Measurements from ENCODE around the gene PATJ.
"Not testable (repeated sequence)": the region's sequence is repeated elsewhere in the genome, so short reads cannot be mapped to it uniquely, and the experiment has no call there.

PATJ gene

DNA sequence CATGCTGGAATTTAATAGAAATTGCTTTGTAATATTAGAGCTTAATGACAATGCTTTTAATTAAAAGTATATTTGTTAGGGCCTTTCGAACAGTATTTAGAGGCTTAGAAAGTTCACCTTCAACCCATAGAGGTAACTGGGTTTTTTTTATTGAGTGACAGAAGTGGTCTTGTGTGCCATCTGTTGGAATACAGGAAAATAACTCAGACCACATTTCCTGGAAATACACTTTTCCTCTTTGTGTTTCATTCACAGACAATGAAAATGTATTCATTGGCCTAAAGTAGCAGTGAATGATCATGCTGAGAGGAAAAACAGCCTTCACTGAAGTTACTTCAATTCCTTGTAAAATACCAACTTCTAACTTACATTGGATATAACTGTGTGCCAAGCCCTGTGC lies 368.8 kb downstream of the PATJ start:
- no peak for DNase-seq

DNA sequence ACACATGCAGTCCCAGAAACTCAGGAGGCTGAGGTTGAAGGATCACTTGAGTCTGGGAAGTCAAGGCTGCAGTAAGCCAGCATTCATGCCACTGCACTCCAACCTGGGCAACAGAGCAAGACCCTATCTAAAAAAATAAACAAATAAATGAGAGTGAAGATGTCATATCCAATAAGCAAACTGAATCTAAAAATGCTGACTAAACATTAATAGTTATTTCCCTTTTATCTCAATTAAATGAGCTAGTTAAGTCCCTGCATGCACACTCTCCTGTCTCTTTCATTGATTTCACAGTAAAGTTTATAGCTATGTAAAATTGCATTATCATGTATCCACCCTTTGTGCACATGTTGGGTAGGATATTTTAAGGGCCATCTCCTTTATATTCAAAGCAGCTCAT lies 371.2 kb downstream of the PATJ start:
- DNase-seq: no peak

DNA sequence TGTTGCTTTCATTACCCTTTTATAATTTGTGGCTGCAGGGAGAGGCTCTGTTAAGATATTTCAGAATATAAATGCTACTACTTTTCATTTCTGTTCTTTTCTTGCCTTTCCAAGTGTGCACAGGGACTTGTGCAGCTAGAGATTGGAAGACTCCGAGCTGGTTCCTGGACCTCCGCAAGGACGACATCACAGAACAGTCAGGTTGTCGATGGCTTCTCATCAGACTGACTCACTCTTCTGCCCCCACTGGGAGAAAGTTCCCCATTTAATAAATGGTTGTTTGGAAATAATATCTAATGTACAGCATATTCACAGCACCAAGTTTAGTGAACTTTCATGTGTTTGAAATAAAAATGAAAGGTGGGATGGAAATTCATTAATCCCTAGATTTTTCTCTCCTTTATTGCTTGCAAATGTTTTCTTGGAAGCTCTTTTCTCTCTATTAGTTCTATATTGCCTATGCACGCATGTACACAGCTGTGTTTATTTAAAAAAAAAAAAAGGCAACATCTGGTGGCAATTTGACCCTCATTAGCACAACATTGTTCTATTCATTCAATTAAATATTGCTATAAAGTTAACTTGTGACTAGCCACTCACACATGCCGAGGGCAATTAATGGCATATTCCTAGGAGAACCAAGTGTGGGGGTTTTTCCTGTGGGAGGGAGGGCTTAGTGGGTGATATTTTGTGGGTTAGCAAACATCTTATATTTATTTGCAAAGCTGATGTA lies 374.9 kb downstream of the PATJ start:
- DNase-seq: no peak

DNA sequence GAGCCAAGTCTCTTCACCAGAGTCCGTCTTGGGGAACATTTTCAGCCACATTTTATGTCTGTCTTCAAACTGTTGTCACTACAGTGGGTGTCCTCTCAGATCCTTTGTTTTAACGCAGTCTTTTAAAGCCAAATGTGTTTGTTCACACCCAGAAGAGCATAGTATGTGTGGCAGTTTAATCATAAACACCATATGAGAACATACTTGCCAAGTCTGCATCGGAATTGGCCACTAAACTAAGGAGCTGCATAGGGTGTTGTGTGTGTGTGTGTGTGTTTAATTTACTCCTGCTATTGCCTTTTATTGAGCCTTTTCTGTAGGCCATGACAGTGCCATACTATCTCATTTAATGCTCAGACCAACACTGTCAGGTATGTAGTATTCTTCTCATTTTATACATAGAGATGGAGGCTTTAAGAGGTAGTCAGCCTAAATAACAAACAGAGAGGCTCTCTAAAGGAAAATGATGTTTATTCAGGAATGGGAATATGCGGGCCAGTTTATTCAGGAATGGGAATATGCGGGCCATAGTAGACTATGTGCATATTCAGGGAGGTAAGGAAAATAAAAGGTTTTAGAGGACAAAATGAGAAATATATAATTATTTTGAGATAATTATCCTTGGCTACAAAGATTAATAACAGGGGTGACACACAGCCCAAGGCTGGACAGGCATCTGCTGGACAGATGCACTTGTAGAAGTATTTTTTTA lies 384.5 kb downstream of the PATJ start:
- no peak for DNase-seq

DNA sequence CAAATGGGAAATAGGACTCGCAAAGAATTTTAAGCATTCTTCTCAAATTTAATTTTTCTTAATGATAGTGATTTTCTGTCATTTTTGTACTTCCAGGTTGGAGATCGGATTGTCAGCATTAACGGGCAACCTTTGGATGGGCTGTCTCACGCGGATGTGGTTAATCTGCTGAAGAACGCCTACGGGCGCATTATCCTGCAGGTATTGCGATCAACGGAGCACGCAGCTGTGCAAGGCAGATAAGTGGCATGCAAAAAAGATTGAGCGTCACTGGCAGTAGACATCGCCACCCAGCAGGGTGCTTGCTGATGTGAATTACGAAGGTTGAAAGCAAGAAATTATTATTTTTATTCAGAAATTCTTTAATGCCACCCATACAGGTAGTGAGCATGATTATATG lies 386.5 kb downstream of the PATJ start:
- no peak for DNase-seq

DNA sequence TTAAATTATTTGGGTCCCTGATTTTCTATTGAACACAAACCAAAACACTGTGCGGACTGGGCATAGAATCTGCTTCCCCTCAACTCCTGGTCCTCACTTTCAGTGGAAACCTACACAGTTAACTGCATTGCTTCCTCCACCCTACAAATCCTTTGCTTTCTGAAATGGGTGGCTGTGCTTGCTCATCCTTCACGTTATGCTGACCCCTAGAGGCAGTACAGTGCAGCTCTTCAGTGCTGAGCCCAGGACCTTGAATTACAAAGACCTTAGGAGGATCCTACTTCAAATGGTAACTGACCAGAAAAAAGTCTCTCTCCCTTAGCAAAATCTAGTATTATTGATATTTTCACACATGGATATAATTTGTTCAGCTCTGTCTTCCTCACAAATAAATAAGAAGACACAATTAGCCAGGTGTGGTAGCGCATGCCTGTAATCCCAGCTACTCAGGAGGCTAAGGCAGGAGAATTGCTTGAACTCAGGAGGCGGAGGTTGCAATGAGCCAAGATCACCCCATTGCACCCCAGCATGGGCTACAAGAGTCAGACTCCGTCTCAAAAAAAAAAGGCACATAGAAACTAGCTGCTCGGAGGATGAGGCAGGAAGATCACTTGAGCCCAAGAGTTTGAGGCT lies 388.9 kb downstream of the PATJ start:
- DNase-seq: peak; percentile 58

DNA sequence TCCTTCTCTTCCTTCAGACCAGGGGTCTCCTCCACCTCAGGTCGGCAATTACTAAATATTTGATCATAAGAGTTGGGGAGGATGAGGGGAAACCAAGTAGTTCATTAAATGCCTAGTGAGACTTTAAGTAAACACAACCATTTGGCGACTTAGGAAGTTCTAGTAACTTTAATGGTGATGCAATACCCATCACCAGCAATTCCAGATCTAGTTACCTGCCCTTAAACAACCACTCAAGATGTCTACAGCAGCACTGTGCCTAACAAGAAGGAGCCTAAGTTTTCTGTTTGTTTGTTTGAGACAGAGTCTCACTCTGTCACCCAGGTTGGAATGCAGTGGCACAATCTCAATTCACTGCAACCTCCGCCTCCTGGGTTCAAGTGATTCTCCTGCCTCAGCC lies 395.7 kb downstream of the PATJ start:
- DNase-seq: no peak

DNA sequence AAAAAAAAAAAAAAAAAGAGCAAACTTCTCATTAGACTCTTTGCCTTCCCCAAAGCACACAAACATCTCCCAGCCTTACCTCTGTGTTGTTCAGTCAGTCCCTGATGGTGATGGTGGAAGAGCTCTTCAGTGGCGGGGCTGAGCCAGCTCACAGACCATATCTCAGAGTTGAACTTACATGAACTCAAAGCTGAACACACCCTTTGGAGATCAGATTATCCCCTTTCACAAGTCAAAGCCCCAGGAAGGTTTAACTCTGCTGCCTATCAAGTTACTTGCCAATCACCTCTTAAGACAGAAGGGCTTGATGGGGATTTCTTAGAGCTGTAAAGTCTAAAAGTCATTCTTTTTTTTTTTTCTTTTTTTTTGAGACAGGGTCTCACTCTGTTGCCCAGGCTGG lies 397.1 kb downstream of the PATJ start:
- no peak for DNase-seq

DNA sequence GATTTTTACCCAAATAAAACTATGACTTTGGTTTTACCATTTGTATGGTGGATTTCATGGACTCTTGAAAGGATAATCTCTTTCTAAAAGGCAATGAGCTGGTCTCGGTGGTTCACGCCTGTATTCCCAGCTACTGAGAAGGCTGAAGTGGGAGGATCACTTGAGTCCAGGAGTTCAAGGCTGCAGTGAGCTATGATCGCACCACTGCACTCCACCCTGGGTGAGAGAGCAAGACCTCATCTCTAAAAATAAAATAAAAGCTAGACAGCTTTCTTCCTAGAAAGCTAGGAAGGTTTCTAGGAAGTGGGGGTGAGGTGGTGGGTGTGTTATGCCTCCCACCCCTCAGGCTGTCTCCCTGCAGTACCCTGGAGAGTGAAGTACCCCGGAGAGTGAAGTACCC lies 398.4 kb downstream of the PATJ start:
- DNase-seq: no peak

DNA sequence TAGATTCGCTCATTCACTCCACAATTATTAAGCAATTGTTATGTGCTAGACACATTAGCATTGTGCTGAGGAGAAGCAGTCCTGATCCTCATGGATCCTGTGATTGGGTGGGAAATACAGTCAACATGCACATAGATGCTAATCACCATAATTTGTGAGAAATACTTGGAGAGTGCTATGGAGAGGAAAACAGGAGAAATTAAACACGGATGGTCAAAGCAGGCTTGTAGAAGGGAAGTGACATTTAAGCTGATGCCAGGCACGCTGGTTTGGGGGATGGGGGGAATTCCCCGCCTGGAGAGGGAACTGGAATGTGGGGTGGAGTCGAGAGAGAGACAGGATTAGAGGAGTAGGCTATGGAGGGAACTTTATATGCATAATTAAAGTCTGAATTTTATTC lies 400.2 kb downstream of the PATJ start:
- DNase-seq: no peak

DNA sequence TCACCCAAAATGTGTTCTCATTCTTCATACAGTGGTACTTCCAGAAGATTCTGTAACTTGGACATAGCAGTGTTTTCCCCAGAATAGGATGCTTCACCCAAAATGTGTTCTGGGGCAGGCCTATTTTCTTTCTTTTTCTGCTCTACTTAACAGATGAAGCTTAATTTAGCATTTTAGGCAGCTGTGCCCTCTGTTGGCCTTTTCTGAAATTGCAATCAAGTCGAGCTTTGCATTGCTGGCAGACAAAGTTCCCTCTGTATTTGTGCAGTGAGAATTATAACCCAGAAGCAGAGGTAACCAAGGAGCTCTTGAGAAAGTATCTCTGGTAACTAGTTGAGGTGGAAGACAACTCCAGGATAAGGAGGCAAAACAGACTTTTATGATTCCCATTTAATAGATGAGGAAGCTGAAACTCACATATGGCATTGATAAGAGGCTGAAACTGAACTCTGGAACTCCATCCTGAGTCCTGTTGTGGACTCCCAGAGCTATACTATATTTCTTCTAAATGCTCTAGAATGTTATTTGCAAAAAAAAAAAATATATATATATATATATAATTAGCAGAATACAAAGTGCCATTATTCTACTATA lies 402.1 kb downstream of the PATJ start:
- peak; percentile 58 for DNase-seq

DNA sequence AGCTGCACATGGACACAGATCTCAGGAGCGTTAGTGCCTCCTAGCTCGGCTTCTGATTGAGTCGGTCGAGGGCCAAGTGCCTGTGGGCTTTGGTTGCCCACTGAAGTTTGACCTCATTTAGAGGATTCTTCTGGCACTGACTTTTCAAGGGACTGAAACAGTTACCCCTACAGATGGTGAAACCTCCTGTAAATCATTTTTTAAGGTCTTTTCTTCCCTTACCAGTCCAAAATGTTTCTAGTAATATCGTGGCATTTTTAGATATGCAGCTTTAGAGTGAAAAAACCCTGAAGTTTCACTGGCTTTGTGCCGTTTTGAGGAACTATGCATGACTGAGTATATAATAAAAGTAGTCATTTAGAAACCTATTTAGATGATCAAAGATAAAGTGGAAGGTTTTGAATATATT lies 417.7 kb downstream of the PATJ start:
- no peak for DNase-seq

DNA sequence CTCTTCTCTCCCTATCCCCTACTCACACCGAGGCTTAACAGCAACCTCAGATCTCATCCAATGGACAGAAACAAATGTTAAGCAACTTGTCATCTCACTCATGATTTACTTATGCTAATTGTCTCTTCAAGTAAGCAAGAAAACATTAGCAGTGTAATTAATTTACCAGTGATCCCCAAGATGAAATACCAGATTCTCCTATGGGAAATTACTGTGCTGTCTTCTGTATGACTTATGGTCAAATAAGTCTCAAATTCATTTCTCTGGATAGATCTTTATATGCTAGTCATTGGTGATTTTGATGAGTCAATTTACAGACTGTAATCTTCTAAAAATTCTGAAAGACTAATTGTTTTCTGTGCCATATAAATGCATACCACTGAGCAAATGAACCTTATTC lies 419.4 kb downstream of the PATJ start:
- no peak for DNase-seq

DNA sequence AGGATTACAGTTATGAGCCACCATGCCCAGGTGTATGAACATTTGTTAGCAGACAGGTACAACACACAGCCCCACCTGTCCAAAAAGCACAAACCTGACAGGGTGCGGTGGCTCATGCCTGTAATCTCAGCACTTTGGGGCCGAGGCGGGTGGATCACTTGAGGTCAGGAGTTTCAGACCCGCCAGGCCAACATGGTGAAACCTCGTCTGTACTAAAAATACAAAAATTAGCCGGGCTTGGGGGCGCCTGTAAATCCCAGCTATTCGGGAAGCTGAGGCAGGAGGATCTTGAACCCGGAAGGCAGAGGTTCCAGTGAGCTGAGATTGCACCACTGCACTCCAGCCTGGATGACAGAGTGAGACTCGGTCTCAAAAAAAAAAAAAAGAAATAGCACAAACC lies 428.1 kb downstream of the PATJ start:
- not testable (repeated sequence) for DNase-seq

DNA sequence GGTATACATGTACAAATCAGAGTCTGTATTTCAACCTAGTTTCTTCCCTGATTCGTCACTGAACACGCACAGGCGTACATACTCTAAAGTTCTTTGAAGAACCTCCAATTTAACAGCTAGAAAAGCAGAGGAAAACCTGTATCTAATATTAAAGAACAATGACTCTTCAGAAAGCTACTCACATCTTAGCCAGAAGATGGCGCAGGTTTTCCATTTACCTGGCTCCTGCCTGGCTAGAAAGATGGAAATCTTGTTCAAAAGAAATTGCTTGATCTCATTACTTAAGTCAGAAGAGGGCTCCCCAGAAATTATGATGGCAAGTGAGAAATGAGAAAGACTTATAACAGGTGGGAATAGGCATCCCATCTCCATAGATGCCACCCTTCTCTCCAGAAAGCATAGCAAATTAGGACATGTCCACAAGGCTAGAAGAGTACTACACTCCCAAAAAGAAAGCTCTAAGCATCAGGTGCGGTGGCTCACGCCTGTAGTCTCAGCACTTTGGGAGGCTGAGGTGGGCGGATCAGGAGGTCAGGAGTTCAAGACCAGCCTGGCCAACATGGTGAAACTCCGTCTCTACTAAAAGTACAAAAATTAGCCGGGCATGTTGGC lies 433.4 kb downstream of the PATJ start:
- peak; percentile 51 for DNase-seq

DNA sequence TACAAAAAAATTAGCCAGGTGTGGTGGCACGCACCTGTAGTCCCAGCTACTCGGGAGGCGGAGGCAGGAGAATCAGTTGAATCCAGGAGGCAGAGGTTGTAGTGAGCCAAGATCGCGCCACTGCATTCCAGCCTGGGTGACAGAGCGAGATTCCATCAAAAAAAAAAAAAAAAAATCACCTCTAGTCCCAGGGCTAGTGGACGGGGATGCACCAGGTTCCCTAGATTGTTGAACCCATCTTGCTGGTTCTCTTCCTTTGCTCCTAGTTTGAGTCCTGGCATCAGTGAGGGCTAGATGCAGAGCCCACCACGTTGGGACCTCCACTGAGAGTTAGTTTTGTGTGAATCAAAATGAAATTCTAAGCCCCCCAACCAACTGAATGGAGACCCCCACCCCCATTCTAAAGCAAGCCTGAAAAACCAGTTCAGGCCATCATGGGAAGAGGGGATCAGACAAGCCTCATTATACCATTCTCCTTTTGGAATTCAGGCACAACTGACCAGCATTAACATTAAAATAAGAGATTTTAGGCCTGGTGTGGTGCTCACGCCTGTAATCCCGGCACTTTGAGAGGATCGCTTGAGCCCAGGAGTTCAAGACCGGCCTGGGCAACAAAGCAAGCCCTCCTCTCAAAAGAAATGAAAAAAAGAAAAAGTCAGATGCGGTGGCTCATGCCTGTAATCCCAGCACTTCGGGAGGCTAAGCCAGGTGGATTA lies 434.5 kb downstream of the PATJ start:
- DNase-seq: no peak

DNA sequence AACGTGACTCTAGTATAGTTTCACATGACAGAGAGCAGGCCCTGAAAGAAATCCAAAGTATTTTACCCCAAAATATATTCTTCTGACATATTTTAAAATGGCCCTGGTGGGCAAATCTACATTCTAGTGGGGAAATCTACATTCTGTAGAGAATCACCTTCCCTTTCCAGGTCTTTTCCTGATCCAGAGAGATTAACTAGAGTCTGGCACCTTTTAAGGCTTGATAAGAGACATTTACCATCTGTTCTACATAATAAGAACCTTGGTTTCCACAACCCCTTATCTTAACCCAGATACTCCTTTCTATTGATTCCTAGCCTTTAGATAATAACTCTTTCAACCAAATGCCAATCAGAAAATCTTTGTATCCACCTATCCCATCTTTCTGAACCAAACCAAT lies 435.3 kb downstream of the PATJ start:
- DNase-seq: no peak

DNA sequence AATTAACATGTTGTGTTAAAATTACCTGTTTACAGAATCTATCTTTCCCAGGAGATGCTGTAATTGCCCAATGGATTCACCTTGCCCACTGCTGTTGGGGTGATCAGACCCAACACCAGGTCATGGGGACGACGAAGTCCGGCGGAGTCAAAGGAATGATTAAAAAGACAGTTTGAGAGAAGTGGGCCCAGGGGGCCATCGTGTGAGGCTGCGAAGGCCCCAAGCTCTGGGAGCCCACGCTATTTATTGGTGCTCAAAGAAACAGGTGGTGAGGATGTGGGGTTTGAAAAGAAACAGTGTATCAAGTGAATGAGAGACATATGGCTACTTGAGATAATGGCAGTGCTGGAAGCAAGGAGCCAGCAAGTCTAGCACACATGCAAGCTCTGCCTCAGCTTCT lies 436.1 kb downstream of the PATJ start:
- DNase-seq: no peak

DNA sequence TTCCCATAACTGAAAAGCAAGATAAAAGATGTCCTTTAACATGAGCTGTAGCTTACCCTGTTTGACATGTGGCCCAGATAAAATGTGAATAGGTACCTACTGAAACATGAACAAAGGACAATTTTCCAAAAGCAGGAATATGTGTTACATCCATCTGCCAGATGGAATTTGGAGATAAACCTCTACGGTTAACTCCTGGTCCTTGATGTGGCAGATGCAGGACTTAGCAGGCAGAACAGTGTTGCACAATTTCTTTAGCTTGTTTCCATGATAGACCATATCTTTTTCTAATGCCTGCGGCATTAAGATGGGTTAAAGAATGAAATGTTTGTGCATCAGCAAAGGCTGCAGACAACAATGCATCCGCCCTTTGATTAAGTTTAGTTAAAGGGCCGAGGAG lies 437.8 kb downstream of the PATJ start:
- not testable (repeated sequence) for DNase-seq

DNA sequence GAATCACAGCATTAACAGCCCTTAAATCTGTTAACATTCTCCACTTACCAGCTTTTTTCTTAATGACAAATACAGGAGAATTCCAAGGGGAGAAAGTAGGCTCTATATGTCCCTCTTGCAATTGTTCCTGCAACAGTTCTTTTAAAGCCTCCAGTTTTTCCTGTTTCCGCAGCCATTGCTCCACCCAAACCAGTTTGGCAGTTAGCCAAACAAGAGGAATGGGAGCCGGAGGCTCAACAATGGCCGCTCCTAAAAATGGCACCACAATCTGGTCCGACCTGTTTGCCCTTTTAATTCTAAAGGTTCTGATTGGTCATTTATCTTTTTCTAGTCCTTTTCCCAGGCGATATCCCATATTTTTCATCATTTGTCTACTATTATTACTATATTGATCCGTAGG lies 438.4 kb downstream of the PATJ start:
- DNase-seq: no peak

DNA sequence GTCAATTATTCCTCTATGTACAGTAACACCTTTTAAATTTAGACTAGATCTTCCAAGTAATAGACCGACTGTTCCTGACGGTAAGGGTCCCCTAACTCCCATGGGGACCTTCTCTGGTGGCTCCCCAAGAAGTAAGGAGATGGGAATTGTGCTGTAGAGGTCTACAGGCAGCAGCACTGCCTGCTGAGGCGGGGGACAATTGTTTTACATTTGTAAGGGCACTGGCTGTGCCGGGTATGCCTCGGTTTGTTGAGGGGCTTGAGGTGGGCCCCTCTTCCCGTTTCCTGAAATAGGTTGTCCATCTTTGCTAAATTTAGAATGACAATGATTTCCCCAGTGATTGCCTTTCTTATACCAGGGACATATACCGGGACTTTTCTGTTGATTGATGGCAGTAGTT lies 439.3 kb downstream of the PATJ start:
- no peak for DNase-seq

DNA sequence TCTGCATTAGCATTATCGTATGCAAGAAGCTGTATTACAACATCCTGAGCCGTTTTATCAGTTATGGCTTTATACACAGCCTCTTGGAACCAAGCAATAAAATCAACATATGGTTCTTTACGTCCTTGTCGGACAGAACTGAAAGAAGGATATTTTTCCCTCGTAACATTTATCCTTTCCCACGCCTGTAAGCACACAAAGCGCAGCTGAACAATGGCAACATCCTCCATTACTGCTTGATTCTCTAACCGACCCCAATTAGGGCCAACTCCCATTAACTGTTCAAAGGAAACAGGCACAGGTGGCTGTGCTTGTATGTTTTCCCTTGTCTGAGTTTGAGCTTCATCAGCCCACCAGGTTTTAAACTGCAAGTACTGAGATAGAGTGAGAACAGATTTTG lies 439.9 kb downstream of the PATJ start:
- DNase-seq: not testable (repeated sequence)

Measured in right forelimb (tissue), 1 donor.